Choroid plexus epithelial cell (primary cell): Measurements from ENCODE around the gene FXYD1.

Experiments
- DNase-seq: peaks from one replicate; pipeline ENCODE4 v3.0.0-alpha.2; 2010; ENCODE audit warnings: low read depth
- H3K4me3 ChIP-seq: 2 replicates; pipeline ENCODE4 v1.5.1; 2011; ENCODE audit warnings: low read depth, mild to moderate bottlenecking, control low read depth, low read length, moderate library complexity
- CTCF ChIP-seq: conservative IDR thresholded peaks from 2 replicates; pipeline ENCODE4 v1.5.1; 2011; ENCODE audit warnings: low read depth, mild to moderate bottlenecking, control low read depth, inconsistent platforms, low read length, moderate library complexity

Gene FXYD1

GRCh38 chr19:35168196-35168595 lies 29.6 kb downstream of the FXYD1 start:
- no peak for DNase-seq
- TF ChIP-seq CTCF: no peak
- H3K4me3 ChIP-seq: no peak overlapping the region

DNA sequence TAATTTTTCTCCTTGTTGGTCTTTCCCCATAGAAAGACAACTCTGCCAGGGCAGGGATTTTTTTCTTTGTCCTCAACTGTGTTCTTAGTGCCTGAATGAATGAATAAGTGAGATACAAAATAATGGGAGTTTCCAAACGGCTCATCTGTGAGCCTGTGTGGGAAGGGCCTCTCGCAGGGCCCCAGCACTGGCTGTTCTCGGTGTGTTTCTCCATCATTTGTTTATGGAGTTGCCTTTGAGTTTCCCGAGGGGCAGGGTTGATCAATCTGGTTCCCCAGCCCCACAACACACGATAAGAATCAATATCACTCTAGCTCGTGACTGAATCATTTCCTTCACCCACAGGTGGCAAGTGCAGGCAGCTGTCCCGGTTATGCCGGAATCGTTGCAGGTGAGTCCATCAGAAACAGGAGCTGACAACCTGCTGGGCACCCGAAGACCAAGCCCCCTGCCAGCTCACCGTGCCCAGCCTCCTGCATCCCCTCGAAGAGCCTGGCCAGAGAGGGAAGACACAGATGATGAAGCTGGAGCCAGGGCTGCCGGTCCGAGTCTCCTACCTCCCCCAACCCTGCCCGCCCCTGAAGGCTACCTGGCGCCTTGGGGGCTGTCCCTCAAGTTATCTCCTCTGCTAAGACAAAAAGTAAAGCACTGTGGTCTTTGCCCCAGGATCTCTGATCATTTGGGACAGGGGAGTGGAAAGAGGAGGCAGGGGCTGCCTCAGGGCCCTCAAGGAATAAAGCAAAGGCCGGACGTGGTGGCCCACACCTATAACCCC lies 30.8 kb downstream of the FXYD1 start:
- no peak overlapping the region for H3K4me3 ChIP-seq
- DNase-seq: no peak
- no peak for TF ChIP-seq CTCF

GRCh38 chr19:35170359-35171061 lies 31.9 kb downstream of the FXYD1 start:
- DNase-seq: no peak
- TF ChIP-seq CTCF: no peak
- H3K4me3 ChIP-seq: no peak overlapping the region

DNA sequence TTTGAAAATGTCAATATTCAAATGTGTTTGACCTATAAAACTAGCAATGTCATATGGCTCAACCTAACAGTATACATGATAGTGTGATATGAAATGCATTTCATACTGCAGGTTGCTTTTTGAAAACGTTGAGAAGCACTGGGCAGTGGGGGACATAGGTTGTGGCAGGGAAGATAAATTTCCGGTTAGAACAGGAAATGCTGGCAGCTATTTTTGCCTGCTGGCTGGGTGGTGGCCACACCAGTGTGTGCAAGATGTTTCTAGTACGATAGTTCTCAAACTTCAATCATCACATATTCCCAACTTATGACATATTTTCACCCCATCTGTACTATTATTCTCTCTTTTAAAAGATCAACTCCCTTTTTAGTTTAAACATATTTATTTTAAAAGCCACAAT lies 33.1 kb downstream of the FXYD1 start:
- H3K4me3 ChIP-seq: no peak overlapping the region
- TF ChIP-seq CTCF: no peak
- DNase-seq: no peak

- H3K4me3 ChIP-seq: no peak overlapping the region
- TF ChIP-seq CTCF: no peak
- DNase-seq: no peak
These were observed 35.6 kb downstream of the FXYD1 start for GRCh38 chr19:35174226-35174625.

- DNase-seq: no peak
- no peak overlapping the region for H3K4me3 ChIP-seq
- no peak for TF ChIP-seq CTCF
These were observed 37.6 kb downstream of the FXYD1 start for GRCh38 chr19:35176181-35176570.
